IMR-90 (cell line): ENCODE measurements around the gene NPRL2. TPM values are rescaled to one million over a fixed set of nuclear protein-coding genes. Genes with fewer than 3 reads are reported as not detected.

Experiments
- ATAC-seq: fragments of 200-7000 bp; cut with Tn5 transposase; 2 replicates; pipeline ENCODE4 v1.9.1; 2020; ENCODE audit warnings: low read depth, mild to moderate bottlenecking, moderate library complexity
- BruUV-seq: library from RNA; stranded (reverse); fragments of 400-500 nt; replicated peaks from 2 replicates; lab custom pipeline; 2021; lab: Mats Ljungman, UMichigan
- CTCF ChIA-PET: fragments of 300-600 bp; formaldehyde crosslinking; extraction: SDS; loops from one replicate; lab custom pipeline; 2021; ENCODE audit warnings: antibody characterized with exemption; lab: Yijun Ruan, JAX
- POLR2A ChIA-PET: fragments of 300-600 bp; sonication (Branson Sonifier 250); formaldehyde crosslinking; loops from one replicate; lab custom pipeline; 2022; ENCODE audit warnings: antibody characterized with exemption; ENCODE audit not compliant: unreplicated experiment; lab: Charles Lee
- DNase-seq: peaks from one replicate; pipeline ENCODE4 v3.0.0; 2013
- H2AFZ ChIP-seq: replicated peaks from 2 replicates; pipeline ENCODE3; 2013; ENCODE audit warnings: low read length, mild to moderate bottlenecking; ENCODE audit not compliant: poor library complexity
- H2AK5ac ChIP-seq: 2 replicates; pipeline ENCODE4 v1.6.1; 2013; ENCODE audit warnings: low read depth, low read length, inconsistent platforms
- H2AK9ac ChIP-seq: replicated peaks from 2 replicates; pipeline ENCODE3; 2013; ENCODE audit warnings: mild to moderate bottlenecking, low read depth, low read length, moderate library complexity; ENCODE audit not compliant: poor library complexity
- H2BK120ac ChIP-seq: 2 replicates; pipeline ENCODE4 v1.6.1; 2013; ENCODE audit warnings: low read depth, low read length, inconsistent platforms
- H2BK15ac ChIP-seq: 3 replicates; pipeline ENCODE4 v1.6.1; 2013; ENCODE audit warnings: low read depth, low read length, inconsistent platforms
- H2BK20ac ChIP-seq: 2 replicates; pipeline ENCODE4 v1.6.1; 2013; ENCODE audit warnings: low read depth, mild to moderate bottlenecking, inconsistent platforms, low read length, moderate library complexity
- H2BK5ac ChIP-seq: 2 replicates; pipeline ENCODE4 v1.6.1; 2013; ENCODE audit warnings: mild to moderate bottlenecking, low read depth, low read length, inconsistent platforms; ENCODE audit not compliant: poor library complexity, severe bottlenecking
- H3K14ac ChIP-seq: replicated peaks from 2 replicates; pipeline ENCODE4 v1.6.1; 2013; ENCODE audit warnings: low read depth, low read length, inconsistent platforms
- H3K18ac ChIP-seq: 2 replicates; pipeline ENCODE4 v1.6.1; 2013; ENCODE audit warnings: low read depth, low read length, control low read depth
- H3K23ac ChIP-seq: 2 replicates; pipeline ENCODE4 v1.6.1; 2013; ENCODE audit warnings: low read depth, low read length, inconsistent platforms
- H3K27ac ChIP-seq: 2 replicates; pipeline ENCODE4 v1.5.1; 2013; ENCODE audit warnings: mild to moderate bottlenecking, control low read depth, low read length; ENCODE audit not compliant: insufficient read depth
- H3K27me3 ChIP-seq: 2 replicates; pipeline ENCODE4 v1.6.1; 2013; ENCODE audit warnings: low read length; ENCODE audit not compliant: control insufficient read depth, insufficient read depth
- H3K36me3 ChIP-seq: 2 replicates; pipeline ENCODE4 v1.6.1; 2013; ENCODE audit warnings: low read length, mixed read lengths; ENCODE audit not compliant: control insufficient read depth, insufficient read depth
- H3K4ac ChIP-seq: 2 replicates; pipeline ENCODE4 v1.6.1; 2013; ENCODE audit warnings: low read depth, low read length, inconsistent platforms
- H3K4me1 ChIP-seq: 2 replicates; pipeline ENCODE4 v1.6.1; 2013; ENCODE audit warnings: low read length, mixed read lengths; ENCODE audit not compliant: control insufficient read depth, insufficient read depth
- H3K4me2 ChIP-seq: 2 replicates; pipeline ENCODE4 v1.6.1; 2013; ENCODE audit warnings: low read depth, mild to moderate bottlenecking, control low read depth, low read length, moderate library complexity
- H3K4me3 ChIP-seq: 2 replicates; pipeline ENCODE4 v1.5.1; 2013; ENCODE audit warnings: low read depth, mild to moderate bottlenecking, control low read depth, low read length, moderate library complexity; ENCODE audit not compliant: insufficient read depth
- H3K56ac ChIP-seq: 2 replicates; pipeline ENCODE4 v1.6.1; 2013; ENCODE audit warnings: low read length, inconsistent platforms; ENCODE audit not compliant: insufficient read depth; ENCODE audit errors: extremely low read depth
- H3K79me1 ChIP-seq, 2 experiments: 2 replicates each; pipeline ENCODE4 v1.6.1; 2013; ENCODE audit warnings: low read length in 2 of 2, inconsistent platforms in 1 of 2, low read depth in 1 of 2
- H3K9ac ChIP-seq: 2 replicates; pipeline ENCODE4 v1.6.1; 2013; ENCODE audit warnings: low read depth, low read length, control low read depth
- H3K9me1 ChIP-seq: 2 replicates; pipeline ENCODE4 v1.6.1; 2013; ENCODE audit warnings: low read length, inconsistent platforms; ENCODE audit not compliant: insufficient read depth
- H3K9me3 ChIP-seq: 2 replicates; pipeline ENCODE4 v1.6.1; 2013; ENCODE audit warnings: low read length; ENCODE audit not compliant: control insufficient read depth, insufficient read depth
- H4K20me1 ChIP-seq: 2 replicates; pipeline ENCODE4 v1.6.1; 2013; ENCODE audit warnings: low read length, inconsistent platforms; ENCODE audit not compliant: insufficient read depth
- H4K5ac ChIP-seq: 2 replicates; pipeline ENCODE4 v1.6.1; 2013; ENCODE audit warnings: mild to moderate bottlenecking, low read depth, low read length, control low read depth
- H4K8ac ChIP-seq, 2 experiments: 2 replicates each; pipeline ENCODE4 v1.6.1; 2013; ENCODE audit warnings: low read depth in 2 of 2, low read length in 2 of 2, control low read depth in 1 of 2, inconsistent platforms in 1 of 2
- H4K91ac ChIP-seq: 2 replicates; pipeline ENCODE4 v1.6.1; 2013; ENCODE audit warnings: low read depth, low read length, inconsistent platforms; ENCODE audit not compliant: insufficient read depth
- BHLHE40 ChIP-seq: fragments of 150-350 bp; IDR thresholded peaks from 2 replicates; pipeline ENCODE4 v1.6.1; 2016; ENCODE audit warnings: mild to moderate bottlenecking, low read depth, low read length
- CEBPB ChIP-seq: IDR thresholded peaks from 2 replicates; pipeline ENCODE4 v1.6.1; 2012; ENCODE audit warnings: low read depth, low read length, improper control_type of control experiment
- CHD1 ChIP-seq: IDR thresholded peaks from 2 replicates; pipeline ENCODE4 v1.6.1; 2012; ENCODE audit warnings: low read depth, low read length, improper control_type of control experiment
- CTCF ChIP-seq: conservative IDR thresholded peaks from 2 replicates; pipeline ENCODE4 v1.5.1; 2012; ENCODE audit warnings: mild to moderate bottlenecking, low read depth, low read length, improper control_type of control experiment
- ELK1 ChIP-seq: fragments of 150-350 bp; IDR thresholded peaks from 2 replicates; pipeline ENCODE4 v1.6.1; 2016; ENCODE audit warnings: low read depth, mild to moderate bottlenecking, low read length, moderate library complexity, borderline replicate concordance
- FOS ChIP-seq: fragments of 150-350 bp; IDR thresholded peaks from 2 replicates; pipeline ENCODE4 v1.6.1; 2016; ENCODE audit warnings: low read depth, low read length
- MAFK ChIP-seq: IDR thresholded peaks from 2 replicates; pipeline ENCODE4 v1.6.1; 2012; ENCODE audit warnings: low read depth, low read length, improper control_type of control experiment
- MAZ ChIP-seq: IDR thresholded peaks from 2 replicates; pipeline ENCODE4 v1.6.1; 2012; ENCODE audit warnings: low read depth, mild to moderate bottlenecking, low read length, improper control_type of control experiment, moderate library complexity, borderline replicate concordance
- MXI1 ChIP-seq: IDR thresholded peaks from 2 replicates; pipeline ENCODE4 v1.6.1; 2012; ENCODE audit warnings: low read depth, mild to moderate bottlenecking, low read length, moderate library complexity, borderline replicate concordance
- NFE2L2 ChIP-seq: fragments of 150-350 bp; IDR thresholded peaks from 2 replicates; pipeline ENCODE4 v1.6.1; 2016; ENCODE audit warnings: low read depth, mild to moderate bottlenecking, low read length
- POLR2A ChIP-seq: IDR thresholded peaks from 2 replicates; pipeline ENCODE4 v1.6.1; 2012; ENCODE audit warnings: mild to moderate bottlenecking, low read depth, low read length
- RAD21 ChIP-seq: IDR thresholded peaks from 2 replicates; pipeline ENCODE4 v1.6.1; 2012; ENCODE audit warnings: low read length, improper control_type of control experiment
- RCOR1 ChIP-seq: IDR thresholded peaks from 2 replicates; pipeline ENCODE4 v1.6.1; 2012; ENCODE audit warnings: mild to moderate bottlenecking, low read length, improper control_type of control experiment; ENCODE audit not compliant: insufficient replicate concordance
- RFX5 ChIP-seq: IDR thresholded peaks from 2 replicates; pipeline ENCODE4 v1.8.0; 2012; ENCODE audit warnings: low read depth, mild to moderate bottlenecking, low read length, moderate library complexity
- SMC3 ChIP-seq: fragments of 150-350 bp; IDR thresholded peaks from 2 replicates; pipeline ENCODE4 v1.6.1; 2016; ENCODE audit warnings: low read depth, mild to moderate bottlenecking, antibody characterized with exemption, low read length, moderate library complexity
- USF2 ChIP-seq: fragments of 150-350 bp; IDR thresholded peaks from 2 replicates; pipeline ENCODE4 v1.6.1; 2017; ENCODE audit warnings: mild to moderate bottlenecking, antibody characterized with exemption, low read length, low read depth
- WGBS, 2 experiments: methylation state at CpG; one replicate each; pipeline versions ENCODE4 v1.1.5 to v1.1.7; 2013; ENCODE audit warnings: missing lambda C conversion rate in 2 of 2; ENCODE audit not compliant: insufficient read length in 1 of 2; ENCODE audit errors: extremely low coverage in 2 of 2; 5-methylcytosine and 5-hydroxymethylcytosine counted together
- dilution Hi-C: fragments of 300-500 bp; cut with HindIII; formaldehyde crosslinking; loops from one replicate; pipeline ENCODE4 v1.14.3; 2018; ENCODE audit warnings: low sequenced_read_pairs; ENCODE audit not compliant: unreplicated experiment
- in situ Hi-C: fragments of 300-500 bp; cut with MboI; formaldehyde crosslinking; loops from 3 replicates; pipeline ENCODE4 v1.14.3; 2019; ENCODE audit warnings: low sequenced_read_pairs, inconsistent platforms, mixed read lengths
- intact Hi-C: fragments of 100-400 bp; cut with micrococcal nuclease; formaldehyde crosslinking; loops from 2 replicates; pipeline ENCODE4 v1.10.0; 2022
- polyA plus RNA-seq, 3 experiments: library from polyadenylated mRNA; depleted of rRNA; stranded (reverse); fragments of >200 nt; gene quantifications; 2 replicates each; pipeline ENCODE4 v1.2.3, GENCODE V29; 2012; ENCODE audit warnings: low replicate concordance in 1 of 3
- total RNA-seq: library from RNA; depleted of rRNA; stranded (reverse); fragments of >200 nt; gene quantifications from 2 replicates; pipeline ENCODE4 v1.2.3, GENCODE V29; 2012

The NPRL2 gene
- total and polyA plus RNA-seq, 2 of the 4 experiments (the other 2 are of a cell fraction): 38.3 to 38.7 TPM

GRCh38 chr3:50389414-50389767 lies 38.8 kb upstream of the NPRL2 start:
- Histone ChIP-seq H3K56ac (no peak overlapping the region), H3K27me3 (peaks cover 66% of the 10 kb centered on the region), H4K20me1 (no peaks in the 10 kb centered on the region), H2BK20ac (no peak overlapping the region), H3K27ac (no peak overlapping the region), H3K23ac (no peak overlapping the region), H3K79me1 (no peaks in the 10 kb centered on the region), H4K8ac (no peak overlapping the region), H3K9me3 (no peaks in the 10 kb centered on the region), H2AK5ac (no peak overlapping the region), H3K4me2 (no peak overlapping the region), H3K36me3 (no peaks in the 10 kb centered on the region), H2BK120ac (no peak overlapping the region), H4K5ac (no peak overlapping the region), H3K14ac (no peak overlapping the region), H3K4me3 (no peak overlapping the region), H3K9ac (no peak overlapping the region), H4K91ac (no peak overlapping the region), H3K4ac (no peak overlapping the region), H2AK9ac (no peak overlapping the region), H2BK5ac (no peak overlapping the region), H3K4me1 (no peaks in the 10 kb centered on the region), H2BK15ac (no peak overlapping the region), H2AFZ (no peak overlapping the region), H3K18ac (no peak overlapping the region), H3K9me1 (no peaks in the 10 kb centered on the region)
- CTCF ChIA-PET: no interaction called here
- BruUV-seq: no TSS peak
- in situ Hi-C loops: no loop called here
- ATAC-seq (no peak), DNase-seq (no peak)
- 50% methylated on average over 1 of the region's 6 CpGs; no CpG with 5 or more reads in 1 of the 2 experiments for WGBS, 2 experiments
- intact Hi-C loops: no loop called here
- dilution Hi-C loops: no loop called here
- POLR2A ChIA-PET: no interaction called here
- TF ChIP-seq CEBPB (no peak), MXI1 (no peak), FOS (no peak), BHLHE40 (no peak), RFX5 (no peak), ELK1 (no peak), MAZ (no peak), USF2 (no peak), POLR2A (no peak), CHD1 (no peak), RCOR1 (no peak), NFE2L2 (no peak), CTCF (no peak), SMC3 (no peak), MAFK (no peak), RAD21 (no peak)
